ENCODE measurements around the gene TEX26. TPM values are rescaled to one million over a fixed set of nuclear protein-coding genes. Genes with fewer than 3 reads are reported as not detected.
A peak's percentile ranks its signal among the peaks of the same experiment; 100 is the strongest.

TEX26 gene
- total RNA-seq, 2 experiments from 2014 or later: not detected

DNA sequence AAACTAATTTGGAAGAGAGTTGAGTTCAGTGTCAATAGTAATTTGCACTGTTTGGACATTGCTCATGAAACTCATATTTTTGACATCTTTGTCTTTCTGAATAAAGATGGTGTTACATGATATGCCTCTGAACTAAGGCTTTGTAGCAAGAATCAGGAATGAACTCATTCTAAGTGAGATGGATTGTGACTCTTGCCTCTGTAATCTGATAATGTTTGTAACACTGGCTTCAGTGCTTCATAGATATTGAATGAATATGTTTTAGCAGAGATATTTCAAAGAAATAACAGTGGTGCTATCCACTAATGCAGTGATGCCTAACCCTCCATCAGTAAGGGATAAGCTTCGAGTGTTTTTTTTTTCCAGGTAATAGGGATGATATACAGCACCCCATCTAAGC, 32.9 kb downstream of the TEX26 start:
- peaks cover 36% of the 10 kb centered on the region for H3K27me3 Mint-ChIP-seq (ENCODE audit: low read depth)
- POLR2A ChIA-PET: no interaction called here

DNA sequence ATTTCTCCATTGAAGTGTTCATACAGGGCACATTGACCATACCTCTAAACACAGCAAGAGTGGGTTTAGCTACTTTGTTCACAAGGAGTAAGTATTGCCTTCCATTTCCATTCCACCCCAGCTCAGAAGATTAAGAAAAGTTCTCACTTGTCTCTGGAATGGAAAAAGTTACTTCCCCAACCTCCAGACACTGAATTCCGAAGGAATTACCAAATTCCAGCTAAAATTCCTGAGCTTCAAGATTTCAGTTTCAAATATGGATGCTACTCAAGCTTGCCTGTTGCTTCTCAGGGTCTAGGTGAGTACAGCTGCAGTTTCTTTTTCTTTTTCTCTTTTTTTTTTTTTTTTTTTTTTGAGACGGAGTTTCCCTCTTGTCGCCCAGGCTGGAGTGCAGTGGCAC, 33.6 kb downstream of the TEX26 start:
- no peak overlapping the region for H3K27ac Mint-ChIP-seq
- ATAC-seq: no peak
- H3K4me3 Mint-ChIP-seq: no peak overlapping the region
- ChIA-PET CTCF (interaction anchor here (1.4 kb wide), 1 partner anchor 13 kb away, joined by 7 read pairs; no protein-coding TSS in a partner anchor), POLR2A (no interaction called here)
- peaks cover 35% of the 10 kb centered on the region for H3K27me3 Mint-ChIP-seq (ENCODE audit: low read depth)
- H3K36me3 Mint-ChIP-seq (ENCODE audit: low read depth): no peaks in the 10 kb centered on the region
- DNase-seq: no peak
- no peaks in the 10 kb centered on the region for H3K4me1 Mint-ChIP-seq (ENCODE audit: low read depth)
- H3K9me3 Mint-ChIP-seq (ENCODE audit: insufficient read depth): no peaks in the 10 kb centered on the region

More for the DNA sequence above, 32.9 kb downstream of the TEX26 start:
- no peak for DNase-seq
- no peak overlapping the region for H3K4me3 Mint-ChIP-seq
- no peaks in the 10 kb centered on the region for H3K9me3 Mint-ChIP-seq (ENCODE audit: insufficient read depth)
- CTCF ChIA-PET: interaction anchor here (1.4 kb wide), 1 partner anchor 14 kb away, joined by 7 read pairs; no protein-coding TSS in a partner anchor
- H3K36me3 Mint-ChIP-seq (ENCODE audit: low read depth): no peaks in the 10 kb centered on the region
- no peaks in the 10 kb centered on the region for H3K4me1 Mint-ChIP-seq (ENCODE audit: low read depth)
- no peak overlapping the region for H3K27ac Mint-ChIP-seq
- ATAC-seq: no peak

DNA sequence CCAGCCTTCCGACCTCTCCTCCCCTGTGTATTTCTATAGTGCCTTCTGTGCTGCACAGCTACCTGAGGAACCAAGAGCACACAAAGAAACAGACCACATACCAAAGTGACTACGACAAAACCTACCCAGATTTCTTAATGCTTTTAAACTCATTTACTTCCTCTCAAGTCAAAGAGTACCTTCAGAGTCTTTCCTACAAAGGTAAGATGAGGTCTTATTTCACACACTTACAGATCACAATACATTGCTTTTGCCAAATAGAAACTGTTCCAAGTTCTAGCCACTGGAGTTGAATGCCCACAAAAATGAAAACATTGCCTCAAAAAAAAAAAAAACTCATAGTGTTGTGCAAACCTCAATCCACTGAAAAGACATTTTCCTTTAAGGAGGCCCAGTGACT, 36.4 kb downstream of the TEX26 start:
- CTCF ChIA-PET: interaction anchor here (0.6 to 3.3 kb wide), 2 partner anchors 10 to 1128 kb away, joined by 3 to 20 read pairs; no protein-coding TSS in a partner anchor
- no peaks in the 10 kb centered on the region for H3K36me3 Mint-ChIP-seq (ENCODE audit: low read depth)
- no peaks in the 10 kb centered on the region for H3K4me1 Mint-ChIP-seq (ENCODE audit: low read depth)
- H3K27ac Mint-ChIP-seq: no peak overlapping the region
- H3K27me3 Mint-ChIP-seq (ENCODE audit: low read depth): peaks cover 40% of the 10 kb centered on the region
- no peaks in the 10 kb centered on the region for H3K9me3 Mint-ChIP-seq (ENCODE audit: insufficient read depth)
- no peak for DNase-seq
- no peak for ATAC-seq
- no peak overlapping the region for H3K4me3 Mint-ChIP-seq
- POLR2A ChIA-PET: no interaction called here

DNA sequence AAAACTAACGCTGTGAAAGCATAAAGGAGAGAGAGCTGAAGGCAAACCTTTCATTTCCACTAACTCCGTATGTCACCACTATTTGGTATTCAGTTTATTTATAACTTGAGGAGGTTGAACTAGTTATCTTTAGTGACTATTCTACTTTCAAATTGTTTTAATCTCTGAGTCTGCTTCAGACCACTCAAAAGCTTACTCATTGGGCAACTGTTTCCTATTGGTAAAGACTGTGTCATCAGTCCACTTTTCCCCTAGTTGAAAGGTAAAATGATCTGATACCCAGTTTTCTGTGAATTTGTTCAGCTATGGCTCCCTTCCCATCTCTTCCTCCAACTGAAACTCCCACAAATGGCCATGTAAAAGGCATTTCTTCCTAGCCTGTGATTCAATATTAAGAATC, 39.1 kb downstream of the TEX26 start:
- ATAC-seq (no peak), DNase-seq (no peak)
- Mint-ChIP-seq H3K4me1 (ENCODE audit: low read depth) (no peaks in the 10 kb centered on the region), H3K27ac (no peak overlapping the region), H3K4me3 (no peak overlapping the region), H3K36me3 (ENCODE audit: low read depth) (no peaks in the 10 kb centered on the region), H3K9me3 (ENCODE audit: insufficient read depth) (no peaks in the 10 kb centered on the region), H3K27me3 (ENCODE audit: low read depth) (peaks cover 39% of the 10 kb centered on the region)
- ChIA-PET CTCF (interaction anchor here (2.2 kb wide), 1 partner anchor 73 kb away, joined by 6 read pairs; no protein-coding TSS in a partner anchor), POLR2A (no interaction called here)

DNA sequence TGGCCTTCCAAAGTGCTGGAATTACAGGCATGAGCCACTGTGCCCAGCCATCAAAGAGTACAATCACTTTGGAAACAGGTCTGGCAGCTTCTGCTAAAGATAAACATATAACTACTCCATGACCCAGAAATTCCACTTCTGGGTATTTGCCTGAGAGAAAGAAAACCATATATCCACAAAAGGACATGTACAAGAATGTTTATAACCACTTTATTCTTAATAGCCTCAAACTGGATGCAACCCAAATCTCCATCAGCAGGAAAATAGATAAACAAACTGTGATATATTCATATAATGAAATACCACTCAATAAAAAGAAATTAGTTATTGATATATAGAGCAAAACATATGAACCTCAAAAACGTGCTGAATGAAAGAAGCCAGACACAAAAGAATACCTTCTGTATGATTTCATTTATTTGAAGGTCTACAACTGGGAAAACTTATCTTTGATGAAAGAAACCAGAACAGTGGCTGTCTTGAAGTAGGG, 40.5 kb downstream of the TEX26 start:
- H3K4me1 Mint-ChIP-seq (ENCODE audit: low read depth): no peaks in the 10 kb centered on the region
- no peaks in the 10 kb centered on the region for H3K9me3 Mint-ChIP-seq (ENCODE audit: insufficient read depth)
- no peaks in the 10 kb centered on the region for H3K36me3 Mint-ChIP-seq (ENCODE audit: low read depth)
- H3K27me3 Mint-ChIP-seq (ENCODE audit: low read depth): peaks cover 41% of the 10 kb centered on the region
- ATAC-seq (no peak), DNase-seq (no peak)
- no peak overlapping the region for H3K4me3 Mint-ChIP-seq
- CTCF ChIA-PET: no interaction called here
- H3K27ac Mint-ChIP-seq: no peak overlapping the region
- POLR2A ChIA-PET: no interaction called here

DNA sequence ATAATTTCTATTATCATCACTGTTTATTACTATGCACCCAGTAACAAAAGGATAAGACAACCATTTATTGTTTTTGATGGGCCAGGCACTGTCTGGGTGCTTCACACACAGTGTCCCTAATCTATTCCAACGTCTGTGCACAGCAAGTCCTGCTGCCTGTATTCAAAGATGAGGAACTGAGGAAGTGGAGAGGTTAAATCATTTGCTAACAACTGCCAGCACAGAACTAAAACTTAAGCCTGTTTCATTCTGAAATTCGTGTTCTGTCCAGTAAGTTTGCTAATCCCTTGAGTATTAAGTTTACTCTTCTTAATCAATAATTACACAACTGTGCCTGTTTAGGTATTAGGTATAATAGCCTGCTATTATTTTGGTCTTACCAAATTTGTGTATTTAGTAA, 41.9 kb downstream of the TEX26 start:
- H3K9me3 Mint-ChIP-seq (ENCODE audit: insufficient read depth): no peaks in the 10 kb centered on the region

DNA sequence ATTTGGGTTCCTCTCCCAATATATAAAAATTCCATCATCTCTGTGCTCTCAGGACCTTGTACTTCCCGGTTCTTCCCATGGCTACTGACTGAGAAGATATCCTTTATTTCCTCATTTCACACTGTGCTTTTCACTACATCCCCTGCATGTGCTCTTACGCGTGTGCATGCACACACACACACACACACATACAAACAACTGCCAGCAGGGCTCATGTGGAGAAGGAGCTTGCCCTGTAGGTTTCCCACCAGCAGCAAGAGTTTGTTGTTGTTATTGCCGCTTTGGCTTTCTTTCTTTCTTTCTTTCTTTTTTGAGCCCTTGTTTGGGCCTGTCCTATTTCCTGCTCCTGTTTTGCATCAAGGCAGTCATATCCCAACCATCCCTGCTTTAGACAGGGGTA, 43.6 kb downstream of the TEX26 start:
- POLR2A ChIA-PET: no interaction called here
- Mint-ChIP-seq H3K36me3 (ENCODE audit: low read depth) (no peaks in the 10 kb centered on the region), H3K4me3 (no peak overlapping the region), H3K9me3 (ENCODE audit: insufficient read depth) (no peaks in the 10 kb centered on the region), H3K4me1 (ENCODE audit: low read depth) (no peaks in the 10 kb centered on the region), H3K27ac (no peak overlapping the region), H3K27me3 (ENCODE audit: low read depth) (peaks cover 33% of the 10 kb centered on the region)
- DNase-seq (no peak), ATAC-seq (no peak)
- CTCF ChIA-PET: interaction anchor here (4.8 kb wide), 1 partner anchor 68 kb away, joined by 46 read pairs; no protein-coding TSS in a partner anchor

More for the DNA sequence above, 41.9 kb downstream of the TEX26 start:
- H3K27ac Mint-ChIP-seq: no peak overlapping the region
- H3K27me3 Mint-ChIP-seq (ENCODE audit: low read depth): peaks cover 34% of the 10 kb centered on the region
- ChIA-PET POLR2A (no interaction called here), CTCF (interaction anchor here (1.1 kb wide), 1 partner anchor 70 kb away, joined by 3 read pairs; no protein-coding TSS in a partner anchor)
- ATAC-seq: no peak
- no peaks in the 10 kb centered on the region for H3K4me1 Mint-ChIP-seq (ENCODE audit: low read depth)
- H3K4me3 Mint-ChIP-seq: no peak overlapping the region
- no peaks in the 10 kb centered on the region for H3K36me3 Mint-ChIP-seq (ENCODE audit: low read depth)
- DNase-seq: no peak

DNA sequence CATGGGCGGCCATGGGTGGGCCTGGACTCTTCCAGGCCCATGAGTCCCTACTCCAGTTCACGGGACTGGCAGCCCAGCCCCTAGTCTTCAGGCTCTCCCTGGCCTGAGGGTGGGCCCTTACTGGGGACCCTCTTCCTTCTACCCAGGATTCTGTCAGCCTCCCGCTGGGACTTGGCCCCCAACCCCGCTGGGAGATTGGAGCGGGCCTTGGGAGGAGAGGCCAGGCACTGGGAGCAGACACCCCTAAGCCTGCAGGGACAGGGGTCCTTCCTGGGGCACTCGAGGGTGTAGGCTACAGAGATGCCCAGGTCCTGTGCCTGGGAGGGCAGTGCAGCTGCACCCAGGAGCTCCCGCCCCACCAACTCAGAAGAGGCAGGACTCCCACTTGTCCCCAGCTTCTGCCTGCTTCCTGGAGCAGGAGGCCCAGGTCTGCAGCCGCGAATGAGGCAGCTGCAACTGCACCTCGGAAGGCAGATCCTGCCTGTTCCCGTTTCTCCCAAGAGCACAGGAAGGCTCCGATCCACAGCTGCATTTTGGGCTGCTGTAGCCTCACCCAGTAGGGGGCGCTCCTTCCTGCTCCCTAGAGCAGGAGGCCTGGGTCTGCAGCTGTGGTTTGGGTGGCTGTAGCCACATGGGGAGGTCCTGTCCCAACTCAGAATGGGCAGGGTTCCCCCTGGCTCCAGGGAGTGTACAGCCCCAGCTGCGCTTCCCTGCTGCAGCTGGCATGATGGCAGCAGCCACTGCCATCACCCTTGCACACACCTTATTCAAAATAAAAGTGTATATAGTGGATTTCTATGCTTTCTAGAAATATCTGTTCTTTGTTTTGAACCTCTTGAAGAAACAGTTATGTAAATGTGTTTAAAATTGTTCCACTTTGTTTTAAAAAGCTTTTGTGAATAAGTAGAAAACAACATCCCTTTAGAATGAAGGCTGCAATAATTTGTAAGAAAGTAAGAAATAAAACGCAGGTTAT, 46.8 kb downstream of the TEX26 start:
- no peak overlapping the region for H3K4me3 Mint-ChIP-seq
- ChIA-PET POLR2A (no interaction called here), CTCF (interaction anchor here (0.6 to 4.8 kb wide), 15 partner anchors 10 to 114 kb away, joined by 3 to 46 read pairs (median 5); no protein-coding TSS in a partner anchor)
- H3K9me3 Mint-ChIP-seq (ENCODE audit: insufficient read depth): no peaks in the 10 kb centered on the region
- no peaks in the 10 kb centered on the region for H3K4me1 Mint-ChIP-seq (ENCODE audit: low read depth)
- no peaks in the 10 kb centered on the region for H3K36me3 Mint-ChIP-seq (ENCODE audit: low read depth)
- no peak for ATAC-seq
- H3K27ac Mint-ChIP-seq: no peak overlapping the region
- DNase-seq: peak; percentile 48
- peaks cover 34% of the 10 kb centered on the region for H3K27me3 Mint-ChIP-seq (ENCODE audit: low read depth)

DNA sequence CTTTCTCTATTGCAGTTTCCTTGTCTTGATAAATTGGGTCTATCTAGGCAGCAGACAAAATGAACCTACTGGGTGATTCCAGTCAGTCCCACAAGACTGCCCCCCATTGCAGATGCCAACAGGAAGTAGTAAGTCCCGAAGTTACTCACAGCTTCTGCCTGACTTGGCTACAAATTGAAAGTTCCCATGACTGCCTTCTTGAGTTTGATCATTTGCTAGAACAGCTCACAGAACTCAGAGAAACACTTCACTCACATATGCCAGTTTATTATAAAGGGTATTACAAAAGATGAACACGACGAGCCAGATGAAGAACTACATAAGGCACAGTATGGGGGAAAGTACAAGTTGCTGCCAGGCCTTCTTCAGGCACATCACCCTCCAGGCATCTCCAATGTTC, 50.0 kb downstream of the TEX26 start:
- ChIA-PET POLR2A (no interaction called here), CTCF (no interaction called here)
- Mint-ChIP-seq H3K27ac (no peak overlapping the region), H3K4me3 (no peak overlapping the region), H3K27me3 (ENCODE audit: low read depth) (peaks cover 36% of the 10 kb centered on the region), H3K36me3 (ENCODE audit: low read depth) (no peaks in the 10 kb centered on the region), H3K4me1 (ENCODE audit: low read depth) (no peaks in the 10 kb centered on the region), H3K9me3 (ENCODE audit: insufficient read depth) (no peaks in the 10 kb centered on the region)
- DNase-seq (no peak), ATAC-seq (no peak)

DNA sequence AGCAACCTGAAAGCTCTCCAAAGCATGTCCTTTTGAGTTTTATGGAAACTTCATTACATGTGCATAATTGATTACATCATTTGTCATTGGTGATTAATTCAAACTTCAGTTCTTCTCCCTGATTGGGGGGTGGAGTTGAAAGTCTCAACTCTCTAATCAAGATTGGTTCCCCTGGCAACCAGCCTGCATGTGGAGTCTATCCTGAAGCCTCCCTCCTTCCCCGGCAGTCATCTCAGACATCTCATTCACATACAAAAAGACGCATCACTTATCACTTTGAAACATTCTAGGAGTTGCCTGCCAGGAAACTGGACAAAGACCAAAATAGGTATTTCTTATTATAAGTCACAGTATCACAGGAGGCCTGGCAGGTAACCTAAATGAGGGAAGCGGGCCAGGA, 50.5 kb downstream of the TEX26 start:
- ATAC-seq: no peak
- POLR2A ChIA-PET: no interaction called here
- H3K27me3 Mint-ChIP-seq (ENCODE audit: low read depth): peaks cover 36% of the 10 kb centered on the region
- no peak overlapping the region for H3K27ac Mint-ChIP-seq
- no peak overlapping the region for H3K4me3 Mint-ChIP-seq
- no peaks in the 10 kb centered on the region for H3K4me1 Mint-ChIP-seq (ENCODE audit: low read depth)
- CTCF ChIA-PET: no interaction called here
- DNase-seq: no peak
- H3K9me3 Mint-ChIP-seq (ENCODE audit: insufficient read depth): no peaks in the 10 kb centered on the region
- H3K36me3 Mint-ChIP-seq (ENCODE audit: low read depth): no peaks in the 10 kb centered on the region

DNA sequence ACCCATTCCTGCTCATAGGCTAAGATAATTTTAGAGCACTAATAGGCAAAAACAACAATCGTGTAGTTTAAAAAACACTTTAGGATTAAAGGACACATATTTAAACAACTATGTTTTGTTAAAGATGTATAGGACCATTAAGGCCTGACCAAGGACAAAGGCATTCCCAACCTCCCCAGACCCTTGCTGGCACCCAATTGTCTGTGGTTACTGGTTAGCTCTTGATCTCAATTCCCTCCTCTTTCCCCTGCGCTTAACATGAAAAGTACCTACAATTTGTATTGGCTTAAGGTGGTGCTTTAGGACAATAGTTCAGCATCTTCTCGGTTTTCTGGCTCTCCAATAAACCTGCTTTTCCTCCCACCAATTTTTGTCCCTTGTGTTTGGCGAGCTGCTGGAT, 51.0 kb downstream of the TEX26 start:
- Mint-ChIP-seq H3K4me1 (ENCODE audit: low read depth) (no peaks in the 10 kb centered on the region), H3K4me3 (no peak overlapping the region), H3K36me3 (ENCODE audit: low read depth) (no peaks in the 10 kb centered on the region), H3K9me3 (ENCODE audit: insufficient read depth) (no peaks in the 10 kb centered on the region), H3K27me3 (ENCODE audit: low read depth) (peaks cover 36% of the 10 kb centered on the region), H3K27ac (no peak overlapping the region)
- ATAC-seq: no peak
- no peak for DNase-seq
- CTCF ChIA-PET: interaction anchor here (1.1 kb wide), 1 partner anchor 61 kb away, joined by 5 read pairs; no protein-coding TSS in a partner anchor
- POLR2A ChIA-PET: no interaction called here

DNA sequence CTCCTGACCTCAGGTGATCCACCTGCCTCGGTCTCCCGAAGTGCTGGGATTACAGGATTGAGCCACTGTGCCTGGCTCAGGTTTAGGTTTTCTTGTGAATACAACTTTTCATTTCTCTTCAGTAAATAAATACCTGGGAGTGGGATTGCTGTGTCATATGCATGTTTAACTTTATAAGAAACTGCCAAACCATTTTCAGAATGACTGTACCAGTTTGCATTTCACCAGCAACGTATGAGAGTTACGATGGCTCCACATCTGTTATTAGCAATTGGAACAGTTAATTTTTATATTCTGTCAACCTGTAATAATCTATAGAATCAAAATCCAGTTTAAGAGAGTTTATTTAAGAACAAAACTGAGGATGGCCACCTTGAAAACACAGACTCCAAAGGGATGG, 52.2 kb downstream of the TEX26 start:
- Mint-ChIP-seq H3K4me1 (ENCODE audit: low read depth) (no peaks in the 10 kb centered on the region), H3K27me3 (ENCODE audit: low read depth) (peaks cover 37% of the 10 kb centered on the region), H3K27ac (no peak overlapping the region), H3K36me3 (ENCODE audit: low read depth) (no peaks in the 10 kb centered on the region), H3K4me3 (no peak overlapping the region), H3K9me3 (ENCODE audit: insufficient read depth) (no peaks in the 10 kb centered on the region)
- ChIA-PET CTCF (interaction anchor here (1.1 kb wide), 1 partner anchor 60 kb away, joined by 5 read pairs; no protein-coding TSS in a partner anchor), POLR2A (no interaction called here)
- ATAC-seq (no peak), DNase-seq (no peak)

Measured in activated CD8-positive, alpha-beta T cell treated with anti-CD3 and anti-CD28 coated beads, Interleukin-2, amount 10 ng/mL, durations not matched to agents 7 days and 5 days (primary cell).